ENCODE results near the gene GRM3. TPM values are rescaled to one million over a fixed set of nuclear protein-coding genes. Genes with fewer than 3 reads are reported as not detected.
A peak's percentile ranks its signal among the peaks of the same experiment; 100 is the strongest.

Gene GRM3
- polyA plus RNA-seq, 12 donors, result 0.07 to 0.37 (median 0.18) TPM; not detected in 5

DNA sequence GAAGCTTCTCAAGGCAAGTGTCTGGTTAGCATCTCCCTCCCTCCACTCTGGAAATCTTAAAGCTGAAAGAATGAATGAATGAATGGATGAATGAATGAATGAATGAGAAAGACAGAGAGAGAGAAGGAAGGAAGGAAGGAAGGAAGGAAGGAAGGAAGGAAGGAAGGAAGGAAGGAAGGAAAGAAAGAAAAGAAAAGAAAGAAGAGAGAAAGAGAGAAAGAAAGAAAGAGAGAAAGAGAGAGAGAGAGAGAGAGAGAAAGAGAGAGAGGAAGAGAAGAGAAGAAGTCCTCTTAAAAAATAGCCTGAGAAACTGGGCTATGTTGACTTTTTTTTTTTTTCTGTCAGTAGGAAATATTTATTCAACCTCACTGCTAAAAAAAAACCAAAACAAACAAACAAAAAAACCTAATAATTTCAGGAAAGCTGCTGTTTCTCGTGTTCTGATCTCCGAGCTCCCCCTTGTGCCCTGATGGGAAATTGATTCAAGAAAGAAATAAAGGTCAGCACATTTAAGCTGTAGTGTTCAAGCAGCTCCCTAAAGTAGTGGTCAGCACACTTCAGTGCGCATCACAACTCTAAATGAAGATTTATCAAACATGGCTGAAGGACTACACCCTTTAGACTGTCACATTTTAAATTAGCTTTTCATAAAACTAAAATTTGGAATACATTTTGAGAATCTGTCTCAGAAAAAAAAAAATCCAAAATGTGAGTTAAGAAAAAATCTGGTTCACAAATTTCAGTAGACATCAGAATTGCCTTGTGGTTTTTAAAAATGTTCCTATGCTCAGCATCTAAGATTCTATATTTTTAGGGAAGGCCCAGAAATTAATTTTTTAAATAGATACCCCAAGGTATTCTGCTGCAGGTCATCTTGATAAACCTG is 261.5 kb downstream of the GRM3 start:
- peak; percentile 21 for DNase-seq

DNA sequence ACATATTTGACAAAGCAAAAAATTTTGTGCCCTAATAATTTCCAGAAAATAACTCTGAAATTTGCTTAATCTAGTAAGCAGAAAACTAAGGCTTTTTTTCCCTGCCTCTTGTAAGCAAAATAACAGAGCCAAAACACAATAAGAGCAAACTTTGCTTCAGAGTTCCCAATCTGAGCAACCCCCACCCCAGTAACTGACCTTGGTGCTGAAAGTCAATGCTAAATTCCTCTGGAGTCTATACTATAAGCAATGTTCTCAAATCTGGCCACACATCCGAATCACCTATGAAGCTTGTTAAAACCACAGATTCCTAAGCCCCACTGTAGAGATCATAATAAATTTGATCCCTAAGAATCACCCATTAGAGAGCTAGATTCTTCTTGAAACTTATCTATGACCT is 265.2 kb downstream of the GRM3 start:
- peak; percentile 21 for DNase-seq

DNA sequence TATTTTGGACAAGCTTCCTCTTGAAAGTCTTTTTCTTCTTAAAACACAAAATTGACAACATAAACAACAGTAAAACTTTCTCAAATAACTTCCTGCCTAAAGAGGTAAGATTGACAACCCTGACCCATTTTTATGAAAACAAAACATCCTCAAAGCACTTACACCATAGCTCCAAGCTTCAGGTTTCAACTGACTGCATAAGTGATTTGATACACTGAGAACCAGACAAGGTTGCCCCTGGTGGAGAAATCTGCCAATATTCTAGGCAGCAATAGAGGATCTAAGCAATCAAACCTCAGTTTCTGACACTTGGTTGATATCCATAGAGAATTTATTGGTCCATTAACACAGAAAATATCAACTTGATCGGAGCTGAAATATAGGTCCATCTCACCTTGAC is 267.9 kb downstream of the GRM3 start:
- no peak for DNase-seq

DNA sequence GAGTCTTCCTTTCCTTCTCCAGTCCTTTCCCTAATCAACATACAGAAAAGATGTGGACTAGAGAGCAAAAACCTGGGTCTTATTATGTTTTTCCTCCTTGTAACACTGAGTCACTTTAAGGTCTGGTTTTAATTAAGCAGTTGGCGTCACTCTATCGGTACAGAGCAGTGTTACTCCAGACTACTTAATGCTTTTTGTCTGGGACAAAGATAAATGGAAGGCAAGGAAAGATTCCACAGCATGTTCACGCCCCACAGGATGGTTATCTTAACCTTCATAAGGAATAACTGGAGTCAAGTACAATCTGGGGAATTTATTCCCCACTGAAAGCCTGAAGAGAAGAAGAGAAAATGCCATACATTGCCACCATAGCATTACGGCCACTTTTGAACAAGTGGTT is 270.0 kb downstream of the GRM3 start:
- DNase-seq, result no peak
